NB4 (cell line): ENCODE measurements around the gene LACTB.

ENCODE experiments used
- CTCF ChIP-seq: IDR thresholded peaks from one replicate; pipeline ENCODE4 v1.5.1; 2012; ENCODE audit warnings: low read depth, low read length
- POLR2A ChIP-seq: IDR thresholded peaks from 2 replicates; pipeline ENCODE4 v1.6.1; 2011; ENCODE audit warnings: mild to moderate bottlenecking; ENCODE audit not compliant: insufficient read length; ENCODE audit errors: extremely low read depth

DNA sequence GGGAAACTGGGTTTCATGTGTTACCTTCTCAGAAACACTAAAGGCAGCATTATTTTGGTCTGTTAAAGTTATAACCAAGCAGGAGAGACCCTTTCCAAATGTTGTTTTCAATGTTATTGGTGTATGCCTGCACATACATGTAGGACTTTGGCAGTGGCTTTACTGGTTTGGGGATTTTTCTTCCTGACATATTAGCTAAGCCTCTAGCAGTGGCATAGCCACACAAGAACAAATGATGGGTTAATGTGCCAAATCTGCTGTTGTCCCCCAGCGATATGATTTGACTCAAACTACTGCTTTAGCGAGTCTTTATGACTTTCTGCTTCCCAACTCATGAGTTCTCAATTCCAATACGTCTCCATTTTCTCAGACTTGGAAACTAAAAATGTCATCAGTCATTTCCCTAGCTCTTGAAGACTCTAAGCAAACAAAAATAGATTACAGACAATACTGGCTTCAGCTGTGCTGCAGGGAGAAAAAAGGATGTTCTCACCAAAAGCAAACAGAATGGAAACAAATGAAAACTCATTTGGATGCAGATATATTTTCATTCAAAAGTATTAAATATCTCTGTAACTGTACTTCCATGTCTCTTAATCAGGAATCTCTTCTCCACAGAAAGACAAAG is 49.5 kb upstream of the LACTB start:
- TF ChIP-seq CTCF (no peak), POLR2A (no peak)
